GM10248 (cell line): ENCODE data around the gene DEDD2.

ENCODE experiments used
- CTCF ChIA-PET: fragments of 300-600 bp; sonication (Branson Sonifier 250); formaldehyde crosslinking; extraction: SDS; loops from one replicate; lab custom pipeline; 2021; ENCODE audit warnings: antibody characterized with exemption; lab: Yijun Ruan, JAX
- POLR2A ChIA-PET: fragments of 350-650 bp; sonication (Branson Sonifier 250); formaldehyde crosslinking; extraction: SDS; loops from one replicate; lab custom pipeline; 2020; ENCODE audit warnings: antibody characterized with exemption; lab: Yijun Ruan, JAX
- DNase-seq: peaks from one replicate; pipeline ENCODE4 v3.0.0; 2012; ENCODE audit errors: extremely low spot score
- CTCF ChIP-seq: IDR thresholded peaks from 2 replicates; pipeline ENCODE4 v1.5.1; 2012; ENCODE audit warnings: mild to moderate bottlenecking, low read depth; ENCODE audit errors: extremely low read depth, missing control alignments, control extremely low read depth

Gene DEDD2

GRCh38 chr19:42151782-42152684 is 65.4 kb downstream of the DEDD2 start:
- DNase-seq, result no peak
- TF ChIP-seq CTCF, result no peak
- POLR2A ChIA-PET, result no interaction called here
- CTCF ChIA-PET, result interaction anchor here (1.1 kb wide), 1 partner anchor 16 kb away, joined by 6 read pairs; no protein-coding TSS in a partner anchor

DNA sequence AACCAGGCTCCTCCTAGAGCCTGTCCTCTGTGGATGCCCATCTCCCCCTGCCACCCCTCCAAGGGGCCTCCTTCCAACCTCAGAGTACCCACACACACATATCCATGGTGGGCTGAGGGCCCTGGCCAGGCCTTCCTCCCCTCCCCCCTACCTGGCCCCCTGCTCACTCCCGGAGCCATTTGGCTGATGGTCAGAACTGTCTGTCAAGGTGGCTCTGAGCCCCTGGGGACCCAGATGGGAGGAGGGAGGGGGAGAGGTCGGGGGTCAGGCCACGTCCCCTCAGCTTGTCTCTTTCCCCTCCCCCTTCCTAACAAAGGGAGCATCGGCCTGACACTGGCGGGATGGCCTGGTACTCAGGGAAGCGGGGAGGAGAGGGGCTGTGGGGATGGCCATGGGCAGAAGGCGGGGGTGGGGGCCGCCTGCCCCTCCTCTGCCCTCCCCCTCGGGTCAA is 66.5 kb downstream of the DEDD2 start:
- CTCF ChIA-PET, result interaction anchor here (1.1 kb wide), 1 partner anchor 14 kb away, joined by 3 read pairs; no protein-coding TSS in a partner anchor

DNA sequence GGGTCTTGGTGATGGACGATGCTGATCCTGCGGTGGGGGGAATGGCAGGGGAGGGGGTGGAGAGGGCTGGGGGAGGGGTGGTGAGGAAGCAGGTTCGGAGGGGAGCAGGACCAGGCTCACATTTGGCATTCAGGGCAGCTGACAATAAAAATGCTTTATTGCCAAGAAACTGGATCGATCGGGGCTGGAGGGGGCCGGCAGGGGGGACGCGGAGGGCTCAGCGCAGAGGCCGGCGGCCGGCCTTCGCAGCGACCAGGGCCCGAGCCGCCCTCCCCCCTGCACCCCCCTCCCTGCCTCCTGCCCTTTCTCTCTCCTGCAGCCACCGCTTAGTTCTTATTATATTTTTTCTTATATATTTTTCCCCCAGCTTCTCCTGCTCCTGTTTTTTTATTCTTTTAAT is 67.1 kb downstream of the DEDD2 start:
- CTCF ChIA-PET, result interaction anchor here (1.1 kb wide), 1 partner anchor 14 kb away, joined by 3 read pairs; no protein-coding TSS in a partner anchor
- no peak for DNase-seq
- POLR2A ChIA-PET, result no interaction called here

More for the DNA sequence above, 66.5 kb downstream of the DEDD2 start:
- no peak for DNase-seq
- POLR2A ChIA-PET, result no interaction called here
- TF ChIP-seq CTCF, result no peak

DNA sequence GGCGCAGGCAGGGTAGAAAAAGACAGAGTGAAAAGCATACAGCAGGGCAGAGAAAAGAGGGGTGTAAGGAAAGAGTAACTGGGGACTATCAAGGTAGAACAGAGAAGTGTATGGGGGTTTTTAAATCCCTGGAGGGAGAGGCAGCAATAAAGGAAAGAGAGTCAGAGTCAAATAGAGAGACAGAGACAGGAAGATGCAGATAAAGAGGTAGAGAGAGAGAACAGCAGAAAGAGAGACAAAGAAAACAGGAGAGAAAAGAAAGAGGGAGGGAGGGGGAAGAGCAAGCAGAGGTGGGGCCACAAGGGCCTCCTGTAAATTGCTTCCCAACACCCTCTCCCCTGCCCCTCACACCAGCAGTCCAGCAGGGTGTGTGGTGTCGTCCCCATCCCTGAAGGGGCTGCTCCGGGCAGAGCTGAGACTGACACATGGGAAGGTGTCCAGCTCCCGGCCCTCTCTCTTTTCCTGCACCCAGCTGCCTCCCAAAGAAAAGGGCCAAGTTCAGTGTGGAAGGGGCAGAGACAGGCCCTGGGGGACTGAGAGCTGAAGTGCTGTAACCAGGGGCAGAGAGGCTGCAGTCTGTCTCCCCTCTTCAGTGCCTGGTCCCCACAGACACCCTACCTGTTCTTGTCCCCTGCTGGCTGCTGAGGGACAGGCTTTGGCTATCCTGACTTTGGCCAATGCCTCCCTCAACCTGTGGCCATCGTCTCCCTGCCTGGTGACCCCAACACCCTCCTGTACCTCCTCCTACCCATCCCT is 67.9 kb downstream of the DEDD2 start:
- POLR2A ChIA-PET, result no interaction called here
- no peak for TF ChIP-seq CTCF
- CTCF ChIA-PET, result interaction anchor here (0.6 to 1.3 kb wide), 3 partner anchors 9 to 28 kb away, joined by 3 read pairs; no protein-coding TSS in a partner anchor
- no peak for DNase-seq

More for the DNA sequence above, 67.1 kb downstream of the DEDD2 start:
- no peak for TF ChIP-seq CTCF
